Measurements from ENCODE around the gene MELTF.

MELTF gene

GRCh38 chr3:196992461-196993065, 37.1 kb downstream of the MELTF start:
- no peak for DNase-seq (ENCODE audit: low read depth in 2 of 2)
- no peak overlapping the region for H3K4me3 ChIP-seq (replicated peaks in 1 of 2; ENCODE audit: low read depth in 2 of 2, low read length in 2 of 2)
- TF ChIP-seq CTCF (IDR thresholded peaks at IDR 0.05; ENCODE audit: low read depth, low read length) = no peak

- no peak for DNase-seq (ENCODE audit: low read depth in 2 of 2)
These were observed 37.8 kb downstream of the MELTF start for GRCh38 chr3:196991581-196992460.

GRCh38 chr3:196990601-196991007, 39.0 kb downstream of the MELTF start:
- no peak overlapping the region for H3K4me3 ChIP-seq (replicated peaks in 1 of 2; ENCODE audit: low read depth in 2 of 2, low read length in 2 of 2)
- no peak for TF ChIP-seq CTCF (IDR thresholded peaks at IDR 0.05; ENCODE audit: low read depth, low read length)
- no peak for DNase-seq (ENCODE audit: low read depth in 2 of 2)

More at GRCh38 chr3:196991581-196992460, 37.8 kb downstream of the MELTF start:
- TF ChIP-seq CTCF (IDR thresholded peaks at IDR 0.05; ENCODE audit: low read depth, low read length) = no peak
- no peak overlapping the region for H3K4me3 ChIP-seq (replicated peaks in 1 of 2; ENCODE audit: low read depth in 2 of 2, low read length in 2 of 2)

- no peak for DNase-seq (ENCODE audit: low read depth in 2 of 2)
- no peak overlapping the region for H3K4me3 ChIP-seq (replicated peaks in 1 of 2; ENCODE audit: low read depth in 2 of 2, low read length in 2 of 2)
- no peak for TF ChIP-seq CTCF (IDR thresholded peaks at IDR 0.05; ENCODE audit: low read depth, low read length)
These were observed 39.8 kb downstream of the MELTF start for GRCh38 chr3:196989721-196990262.

GRCh38 chr3:196988241-196989029, 41.2 kb downstream of the MELTF start:
- no peak for TF ChIP-seq CTCF (IDR thresholded peaks at IDR 0.05; ENCODE audit: low read depth, low read length)
- DNase-seq (ENCODE audit: low read depth in 2 of 2) = no peak
- no peak overlapping the region for H3K4me3 ChIP-seq (replicated peaks in 1 of 2; ENCODE audit: low read depth in 2 of 2, low read length in 2 of 2)

- no peak for DNase-seq (ENCODE audit: low read depth in 2 of 2)
- no peak overlapping the region for H3K4me3 ChIP-seq (replicated peaks in 1 of 2; ENCODE audit: low read depth in 2 of 2, low read length in 2 of 2)
- TF ChIP-seq CTCF (IDR thresholded peaks at IDR 0.05; ENCODE audit: low read depth, low read length) = no peak
These were observed 42.6 kb downstream of the MELTF start for GRCh38 chr3:196987022-196987421.
